Measurements from ENCODE around the gene ANTKMT.

- TF ChIP-seq CTCF (conservative IDR thresholded peaks at IDR 0.05; ENCODE audit: low read depth, low read length), result no peak
- TF ChIP-seq POLR2A (IDR thresholded peaks at IDR 0.05; ENCODE audit: low read depth, low read length), result no peak
- TF ChIP-seq RAD21 (IDR thresholded peaks at IDR 0.05; ENCODE audit: low read length), result no peak
- no peak for TF ChIP-seq MXI1 (IDR thresholded peaks at IDR 0.05; ENCODE audit: borderline replicate concordance, low read depth, low read length)
Measured at GRCh38 chr16:694863-695354, 26.0 kb upstream of the ANTKMT start.

All from IMR-90 (cell line).